GM21529 (cell line): ENCODE results near the gene RUSC1.
"Not testable (repeated sequence)": the region's sequence is repeated elsewhere in the genome, so short reads cannot be mapped to it uniquely, and the experiment has no call there.

Experiments
- ATAC-seq: cut with Tn5 transposase; IDR thresholded peaks from one replicate; pipeline ENCODE4 v1.9.1; 2021; ENCODE audit not compliant: unreplicated experiment

RUSC1 gene, protein sequence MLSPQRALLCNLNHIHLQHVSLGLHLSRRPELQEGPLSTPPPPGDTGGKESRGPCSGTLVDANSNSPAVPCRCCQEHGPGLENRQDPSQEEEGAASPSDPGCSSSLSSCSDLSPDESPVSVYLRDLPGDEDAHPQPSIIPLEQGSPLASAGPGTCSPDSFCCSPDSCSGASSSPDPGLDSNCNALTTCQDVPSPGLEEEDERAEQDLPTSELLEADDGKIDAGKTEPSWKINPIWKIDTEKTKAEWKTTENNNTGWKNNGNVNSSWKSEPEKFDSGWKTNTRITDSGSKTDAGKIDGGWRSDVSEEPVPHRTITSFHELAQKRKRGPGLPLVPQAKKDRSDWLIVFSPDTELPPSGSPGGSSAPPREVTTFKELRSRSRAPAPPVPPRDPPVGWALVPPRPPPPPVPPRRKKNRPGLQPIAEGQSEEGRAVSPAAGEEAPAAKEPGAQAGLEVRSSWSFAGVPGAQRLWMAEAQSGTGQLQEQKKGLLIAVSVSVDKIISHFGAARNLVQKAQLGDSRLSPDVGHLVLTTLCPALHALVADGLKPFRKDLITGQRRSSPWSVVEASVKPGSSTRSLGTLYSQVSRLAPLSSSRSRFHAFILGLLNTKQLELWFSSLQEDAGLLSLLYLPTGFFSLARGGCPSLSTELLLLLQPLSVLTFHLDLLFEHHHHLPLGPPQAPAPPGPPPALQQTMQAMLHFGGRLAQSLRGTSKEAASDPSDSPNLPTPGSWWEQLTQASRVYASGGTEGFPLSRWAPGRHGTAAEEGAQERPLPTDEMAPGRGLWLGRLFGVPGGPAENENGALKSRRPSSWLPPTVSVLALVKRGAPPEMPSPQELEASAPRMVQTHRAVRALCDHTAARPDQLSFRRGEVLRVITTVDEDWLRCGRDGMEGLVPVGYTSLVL

DNA sequence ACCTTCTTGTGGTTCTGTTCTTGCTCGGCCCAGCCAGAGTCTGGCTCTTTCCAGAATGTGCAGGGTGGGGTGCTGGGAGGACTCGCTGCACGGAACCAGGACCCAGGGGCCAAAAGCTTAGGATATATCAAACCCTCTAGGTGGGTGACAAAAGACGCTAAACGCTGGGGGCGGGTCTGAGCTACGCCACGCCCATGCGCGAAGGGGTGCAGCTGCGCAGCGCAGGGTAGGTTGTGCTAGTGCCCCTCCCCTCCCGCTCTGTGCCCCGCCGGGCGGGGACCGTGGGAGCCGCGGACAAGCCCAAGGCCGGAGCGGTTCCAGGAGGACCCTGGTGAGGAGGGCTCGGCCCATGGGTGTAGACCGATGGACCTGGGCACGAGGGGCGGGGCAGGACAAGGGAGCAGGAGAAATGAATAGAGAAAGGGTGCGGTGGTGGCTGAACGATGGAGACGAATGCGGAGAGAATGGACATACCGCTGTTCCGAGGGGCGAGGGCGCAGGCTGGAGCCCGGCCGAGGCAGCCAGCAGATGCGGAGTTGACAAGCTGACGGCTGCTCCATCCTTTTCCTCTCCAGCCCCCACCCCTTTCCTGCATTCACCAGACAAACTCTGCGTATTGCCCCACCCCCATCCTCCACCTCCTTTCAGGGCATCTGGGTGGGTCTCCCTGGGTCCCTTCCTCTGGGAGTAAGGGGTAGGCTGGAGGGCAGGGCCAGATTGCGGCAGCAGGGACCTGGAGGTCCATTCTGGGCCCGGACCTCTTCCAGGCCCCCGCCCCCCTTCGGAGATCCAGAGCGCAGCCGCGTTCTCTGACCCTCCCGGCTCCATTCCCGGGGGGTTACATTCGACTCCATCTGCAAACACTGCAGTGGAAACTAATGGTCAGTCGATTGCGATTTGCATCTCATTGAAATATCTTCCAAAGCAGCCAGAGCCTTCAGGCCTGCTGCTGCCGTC, at the start of gene RUSC1:
Gene RUSC1, plus strand, starts transcription at position 234 of the 957 bp plus-strand sequence. CDS start 880 bp downstream, outside the sequence.
- ATAC-seq, result no peak

DNA sequence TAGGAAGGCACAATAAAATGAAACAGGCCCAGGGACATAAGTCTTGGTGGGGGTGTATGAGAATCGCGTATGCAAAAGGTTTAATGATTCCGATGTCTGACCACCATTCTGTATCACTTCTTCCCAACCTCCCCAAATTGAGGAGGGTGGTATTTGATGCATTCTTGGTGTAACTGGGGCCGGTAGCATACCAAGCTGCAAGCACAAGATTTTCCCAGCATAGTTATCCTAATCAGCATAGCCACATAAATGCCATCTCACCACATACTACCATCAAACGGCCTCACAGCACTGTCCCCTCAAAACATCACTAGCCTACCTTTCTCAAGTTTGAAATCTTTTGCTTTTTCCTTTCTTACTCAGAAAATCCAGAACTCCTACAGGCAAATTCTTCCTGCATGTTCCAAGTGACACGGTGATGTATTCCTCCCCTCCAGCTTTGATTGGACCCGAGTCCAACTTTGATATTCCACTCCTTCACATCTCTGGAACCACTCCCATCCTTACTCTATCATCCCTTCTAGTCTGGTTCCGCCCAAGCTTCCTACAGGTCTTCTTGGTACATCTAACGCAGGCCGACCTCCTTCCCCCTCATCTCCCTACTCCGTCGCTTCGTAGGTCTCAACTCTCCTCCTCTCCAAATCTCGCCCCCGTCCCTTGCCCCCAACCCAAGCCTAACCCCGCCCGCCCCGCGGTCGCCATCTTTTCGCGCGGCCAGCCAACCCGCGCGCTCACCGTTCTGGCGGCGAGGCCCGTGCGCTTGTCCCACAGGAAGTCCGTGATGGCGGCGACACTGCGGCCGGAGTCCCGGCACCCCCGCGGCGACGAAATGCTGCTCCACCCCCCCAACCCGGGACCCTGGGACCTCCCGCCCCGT, 48.0 kb upstream of the RUSC1 start:
- peak; percentile 33 for ATAC-seq

DNA sequence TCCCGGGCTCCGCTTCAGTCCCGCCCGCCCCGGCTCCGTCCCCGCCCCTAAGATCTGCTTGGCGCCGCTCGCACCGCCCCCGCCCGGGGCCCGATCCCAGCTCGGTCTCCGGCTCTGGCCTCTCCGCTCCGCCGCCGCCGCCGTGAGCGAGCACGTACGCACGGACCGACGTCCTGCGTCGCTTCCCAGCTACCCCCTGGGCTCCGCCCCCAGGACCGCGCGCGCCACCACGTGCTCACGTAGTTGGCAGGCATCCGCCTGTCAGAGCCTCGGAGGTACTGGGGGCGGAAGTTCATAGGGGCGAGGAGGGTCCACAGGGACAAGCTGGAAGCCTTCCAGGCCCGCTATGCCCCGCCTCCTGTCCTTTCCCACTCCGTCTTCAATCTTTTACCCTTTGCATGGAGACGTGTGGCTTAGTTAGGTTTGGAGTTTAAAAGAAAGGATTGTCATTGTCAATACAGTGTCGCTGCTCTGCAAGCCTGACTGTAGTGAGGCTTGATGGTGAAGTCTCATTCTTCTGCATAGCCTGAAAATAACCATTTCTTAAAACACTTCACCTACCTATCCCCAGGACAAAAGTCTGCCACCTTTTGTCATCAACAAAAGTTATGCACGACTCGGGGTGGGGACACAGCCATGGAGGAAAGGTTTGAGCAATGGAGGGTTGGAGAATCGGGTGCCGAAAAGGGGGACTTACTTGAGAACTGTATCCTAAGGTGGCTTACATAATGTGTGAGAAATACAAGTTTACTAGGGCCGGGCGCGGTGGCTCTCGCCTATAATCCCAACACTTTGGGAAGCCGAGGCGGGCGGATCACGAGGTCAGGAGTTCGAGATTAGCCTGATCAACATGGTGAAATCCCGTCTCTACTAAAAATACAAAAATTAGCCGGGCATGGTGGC, 47.1 kb upstream of the RUSC1 start, which contains the start of gene CLK2:
Gene CLK2, minus strand, starts transcription at position 162 of the 903 bp plus-strand sequence. CDS start 2,527 bp downstream, outside the sequence.
- ATAC-seq, result peak; percentile 75

DNA sequence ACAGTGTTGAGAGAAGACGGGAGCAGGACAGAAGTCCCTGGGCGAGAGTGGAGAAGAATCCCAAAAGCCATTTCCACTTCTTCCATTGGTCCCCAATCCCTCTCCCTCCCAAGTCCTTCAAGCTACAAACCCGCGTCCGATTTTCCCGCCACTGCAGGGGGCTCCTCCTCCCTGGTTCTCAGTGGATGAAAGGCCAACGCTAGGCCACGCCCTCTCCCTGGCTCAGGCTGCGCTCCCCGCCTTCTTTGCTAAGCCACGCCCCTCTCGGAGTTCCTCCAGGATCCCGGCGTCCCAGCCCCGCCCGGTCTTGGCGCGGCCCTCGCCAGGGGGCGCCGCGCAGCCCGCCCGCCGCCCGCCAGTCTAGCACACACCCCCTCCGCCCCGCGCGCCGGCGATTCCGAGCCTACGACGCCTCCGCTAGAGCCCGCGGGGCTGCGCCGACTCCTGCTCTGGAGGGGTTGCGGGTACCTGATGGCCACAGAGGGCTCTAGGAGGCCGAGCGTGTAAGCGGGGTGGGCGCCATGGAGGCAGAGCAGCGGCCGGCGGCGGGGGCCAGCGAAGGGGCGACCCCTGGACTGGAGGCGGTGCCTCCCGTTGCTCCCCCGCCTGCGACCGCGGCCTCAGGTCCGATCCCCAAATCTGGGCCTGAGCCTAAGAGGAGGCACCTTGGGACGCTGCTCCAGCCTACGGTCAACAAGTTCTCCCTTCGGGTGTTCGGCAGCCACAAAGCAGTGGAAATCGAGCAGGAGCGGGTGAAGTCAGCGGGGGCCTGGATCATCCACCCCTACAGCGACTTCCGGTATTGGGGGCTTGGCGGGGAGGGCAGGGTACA, 43.4 kb upstream of the RUSC1 start, which contains the start of gene HCN3:
Gene HCN3, plus strand, starts transcription at position 394 of the 832 bp plus-strand sequence. Its CDS starts 128 bp downstream, at position 522.
- peak; percentile 60 for ATAC-seq

DNA sequence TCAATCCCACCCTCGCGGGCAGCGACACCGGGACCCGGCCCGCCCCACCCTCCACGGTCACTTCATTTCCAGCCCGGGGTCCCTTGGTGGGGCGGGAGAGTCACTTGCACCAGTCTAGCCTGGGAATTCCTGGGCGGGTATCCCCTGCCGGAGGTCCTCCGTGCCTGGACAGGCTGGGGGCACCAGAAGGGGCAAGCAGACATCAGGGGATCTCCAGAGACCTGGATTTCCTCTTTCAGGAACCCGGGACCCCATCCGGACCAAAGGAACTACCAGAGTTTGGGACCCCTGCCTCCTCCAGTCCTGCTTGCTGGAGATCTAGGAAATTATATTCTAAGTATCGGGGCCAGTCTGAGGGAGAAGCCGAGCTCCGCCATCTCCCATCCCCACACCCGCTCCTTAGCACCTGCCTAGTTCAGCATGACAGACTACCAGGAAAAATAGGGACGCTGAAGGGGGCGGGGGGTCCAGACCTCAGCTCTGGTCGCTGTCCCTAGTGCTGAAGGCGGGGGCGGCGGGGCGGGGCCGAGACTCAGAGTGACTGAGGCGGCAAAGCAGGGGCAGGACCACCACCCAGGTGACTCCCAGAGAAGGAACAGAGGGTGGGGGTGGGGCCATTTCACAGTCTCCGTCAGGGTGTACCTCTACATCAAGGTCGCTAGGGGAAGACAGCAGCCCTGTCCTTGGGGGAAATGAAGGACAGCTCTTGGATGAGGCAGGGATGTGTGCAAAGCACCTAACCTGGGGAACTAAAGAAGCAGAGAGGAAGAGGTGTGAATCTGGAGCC, 42.6 kb upstream of the RUSC1 start:
- ATAC-seq, result no peak

DNA sequence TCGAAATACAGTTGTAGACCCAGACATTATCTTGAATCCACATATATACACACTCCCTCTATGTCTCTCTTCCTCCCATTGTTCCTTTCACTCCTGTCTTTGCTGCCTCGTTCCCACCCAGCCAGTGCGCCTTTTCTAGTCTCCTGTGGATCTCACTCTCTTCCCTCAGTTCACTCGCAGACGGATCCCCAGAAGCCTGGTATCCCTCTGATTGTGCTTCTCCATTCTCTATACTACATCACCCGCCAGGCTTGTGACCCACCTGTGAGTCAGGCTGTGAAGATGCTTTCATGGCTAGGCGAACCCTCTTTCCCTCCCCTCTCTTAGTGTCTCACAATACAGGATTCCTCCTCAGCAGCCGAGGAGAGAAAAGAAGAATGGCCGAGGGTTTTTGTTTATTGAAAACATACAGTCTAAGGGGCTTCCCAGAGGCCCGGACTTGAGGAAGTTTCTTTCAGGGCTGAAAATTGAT, 42.0 kb upstream of the RUSC1 start:
- ATAC-seq, result no peak

DNA sequence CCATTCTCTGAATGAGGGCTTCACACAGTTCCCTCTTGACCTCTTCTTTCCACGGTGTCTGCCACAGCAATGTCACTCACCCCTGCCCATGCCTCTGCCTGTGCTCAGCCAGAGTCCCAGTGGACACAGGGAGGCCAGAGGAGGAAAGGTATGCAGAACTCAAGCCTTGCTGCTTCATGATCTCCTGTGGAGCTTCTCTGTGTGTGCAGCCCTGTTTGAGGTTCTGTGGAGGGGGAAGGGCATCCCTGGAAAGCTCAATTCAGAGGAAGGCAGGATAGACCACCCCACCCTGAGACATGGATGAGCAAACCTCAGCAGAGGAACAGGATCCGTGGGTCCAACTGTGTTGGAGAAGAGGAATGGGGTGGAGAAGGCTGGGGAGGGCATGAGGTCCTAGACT, 41.4 kb upstream of the RUSC1 start:
- no peak for ATAC-seq

DNA sequence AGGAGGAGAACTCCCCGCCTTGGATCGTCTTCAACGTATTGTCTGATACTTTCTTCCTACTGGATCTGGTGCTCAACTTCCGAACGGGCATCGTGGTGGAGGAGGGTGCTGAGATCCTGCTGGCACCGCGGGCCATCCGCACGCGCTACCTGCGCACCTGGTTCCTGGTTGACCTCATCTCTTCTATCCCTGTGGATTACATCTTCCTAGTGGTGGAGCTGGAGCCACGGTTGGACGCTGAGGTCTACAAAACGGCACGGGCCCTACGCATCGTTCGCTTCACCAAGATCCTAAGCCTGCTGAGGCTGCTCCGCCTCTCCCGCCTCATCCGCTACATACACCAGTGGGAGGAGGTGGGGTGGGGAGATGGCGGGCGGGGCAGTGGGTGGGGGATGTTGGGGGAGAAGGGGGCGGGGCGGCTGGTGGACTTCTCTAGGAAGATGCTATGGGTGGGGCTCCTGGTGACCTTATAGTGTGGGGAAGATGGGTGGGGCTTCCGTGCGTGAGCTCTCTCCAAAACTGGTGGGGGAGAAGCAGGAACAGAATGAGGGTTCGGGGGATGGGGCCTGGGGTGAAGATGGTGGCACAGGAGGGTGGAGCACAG, 38.1 kb upstream of the RUSC1 start:
- ATAC-seq, result no peak

DNA sequence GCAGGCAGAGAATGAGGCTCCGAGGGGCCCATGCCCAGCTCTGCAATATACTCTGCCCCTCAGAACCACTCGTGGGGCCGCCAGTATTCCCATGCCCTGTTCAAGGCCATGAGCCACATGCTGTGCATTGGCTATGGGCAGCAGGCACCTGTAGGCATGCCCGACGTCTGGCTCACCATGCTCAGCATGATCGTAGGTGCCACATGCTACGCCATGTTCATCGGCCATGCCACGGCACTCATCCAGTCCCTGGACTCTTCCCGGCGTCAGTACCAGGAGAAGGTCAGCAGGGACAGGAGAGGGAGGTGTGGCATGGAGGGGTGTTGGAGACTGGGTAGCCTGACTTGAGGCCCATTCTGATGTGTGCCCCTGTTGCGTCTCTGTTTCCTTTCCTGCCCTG, 36.2 kb upstream of the RUSC1 start:
- no peak for ATAC-seq

DNA sequence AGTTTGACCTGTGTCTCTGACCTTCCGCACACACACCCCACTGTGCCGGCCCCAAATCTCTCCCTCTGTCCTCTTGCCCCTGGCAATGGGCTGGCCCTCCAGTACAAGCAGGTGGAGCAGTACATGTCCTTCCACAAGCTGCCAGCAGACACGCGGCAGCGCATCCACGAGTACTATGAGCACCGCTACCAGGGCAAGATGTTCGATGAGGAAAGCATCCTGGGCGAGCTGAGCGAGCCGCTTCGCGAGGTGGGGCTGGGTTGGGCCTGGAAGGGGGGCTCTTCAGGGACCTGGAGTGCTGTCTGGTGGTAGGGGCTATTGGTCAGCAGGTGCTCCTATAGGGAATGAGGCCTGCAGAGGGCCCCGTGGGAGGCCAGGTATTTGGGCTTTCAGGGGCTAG, 35.6 kb upstream of the RUSC1 start:
- ATAC-seq, result no peak

DNA sequence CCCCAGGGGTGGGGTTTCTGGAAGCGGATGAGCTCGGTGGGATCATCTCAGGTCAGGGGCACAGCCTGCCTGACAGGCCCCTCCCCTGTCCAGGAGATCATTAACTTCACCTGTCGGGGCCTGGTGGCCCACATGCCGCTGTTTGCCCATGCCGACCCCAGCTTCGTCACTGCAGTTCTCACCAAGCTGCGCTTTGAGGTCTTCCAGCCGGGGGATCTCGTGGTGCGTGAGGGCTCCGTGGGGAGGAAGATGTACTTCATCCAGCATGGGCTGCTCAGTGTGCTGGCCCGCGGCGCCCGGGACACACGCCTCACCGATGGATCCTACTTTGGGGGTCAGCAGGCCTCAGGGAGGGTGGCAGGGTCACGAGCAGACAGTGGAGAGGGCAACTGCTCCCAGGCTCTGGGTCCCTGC, 35.1 kb upstream of the RUSC1 start:
- no peak for ATAC-seq

DNA sequence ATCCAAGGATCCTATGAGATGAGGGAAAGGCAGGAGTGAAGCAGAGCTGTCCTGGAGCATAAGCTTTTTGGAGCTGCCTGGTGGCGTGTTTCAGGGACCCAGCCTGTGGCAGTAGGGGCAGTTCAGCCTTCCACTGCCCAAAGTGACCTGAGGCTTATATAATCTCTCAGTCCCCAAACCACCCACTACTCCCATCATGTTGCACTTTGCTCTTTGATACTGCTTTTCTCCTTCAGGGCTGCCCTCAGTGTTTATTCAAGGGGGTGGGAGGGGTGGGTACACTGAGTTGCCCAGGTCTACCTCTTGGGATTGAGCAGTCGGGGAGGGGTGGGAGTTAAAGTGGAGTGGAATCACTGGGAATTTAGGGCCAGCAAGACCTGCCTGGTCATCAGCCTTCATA, 34.1 kb upstream of the RUSC1 start:
- no peak for ATAC-seq

DNA sequence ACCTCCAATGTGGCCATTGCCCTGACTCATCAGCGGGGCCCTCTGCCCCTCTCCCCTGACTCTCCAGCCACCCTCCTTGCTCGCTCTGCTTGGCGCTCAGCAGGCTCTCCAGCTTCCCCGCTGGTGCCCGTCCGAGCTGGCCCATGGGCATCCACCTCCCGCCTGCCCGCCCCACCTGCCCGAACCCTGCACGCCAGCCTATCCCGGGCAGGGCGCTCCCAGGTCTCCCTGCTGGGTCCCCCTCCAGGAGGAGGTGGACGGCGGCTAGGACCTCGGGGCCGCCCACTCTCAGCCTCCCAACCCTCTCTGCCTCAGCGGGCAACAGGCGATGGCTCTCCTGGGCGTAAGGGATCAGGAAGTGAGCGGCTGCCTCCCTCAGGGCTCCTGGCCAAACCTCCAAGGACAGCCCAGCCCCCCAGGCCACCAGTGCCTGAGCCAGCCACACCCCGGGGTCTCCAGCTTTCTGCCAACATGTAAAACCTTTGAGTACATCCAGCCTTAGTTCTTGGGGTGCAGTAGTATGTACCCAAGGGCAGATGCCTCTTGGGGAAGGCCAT, 32.6 kb upstream of the RUSC1 start:
- no peak for ATAC-seq

DNA sequence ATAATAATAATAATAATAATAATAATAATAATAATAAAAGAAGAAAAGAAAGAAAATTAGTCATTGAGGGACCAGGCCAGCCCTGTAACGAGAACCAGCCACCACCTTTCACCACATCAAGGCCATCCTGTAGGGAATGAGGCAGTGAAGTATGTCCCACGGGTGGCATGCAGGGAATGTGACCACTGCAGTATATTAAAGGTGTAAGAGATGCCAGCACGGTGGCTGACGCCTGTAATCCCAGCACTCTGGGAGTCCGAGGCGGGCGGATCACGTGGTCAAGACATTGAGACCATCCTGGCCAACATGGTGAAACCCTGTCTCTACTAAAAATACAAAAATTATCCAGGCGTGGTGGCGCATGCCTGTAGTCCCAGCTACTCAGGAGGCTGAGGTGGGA, 29.7 kb upstream of the RUSC1 start:
- not testable (repeated sequence) for ATAC-seq

DNA sequence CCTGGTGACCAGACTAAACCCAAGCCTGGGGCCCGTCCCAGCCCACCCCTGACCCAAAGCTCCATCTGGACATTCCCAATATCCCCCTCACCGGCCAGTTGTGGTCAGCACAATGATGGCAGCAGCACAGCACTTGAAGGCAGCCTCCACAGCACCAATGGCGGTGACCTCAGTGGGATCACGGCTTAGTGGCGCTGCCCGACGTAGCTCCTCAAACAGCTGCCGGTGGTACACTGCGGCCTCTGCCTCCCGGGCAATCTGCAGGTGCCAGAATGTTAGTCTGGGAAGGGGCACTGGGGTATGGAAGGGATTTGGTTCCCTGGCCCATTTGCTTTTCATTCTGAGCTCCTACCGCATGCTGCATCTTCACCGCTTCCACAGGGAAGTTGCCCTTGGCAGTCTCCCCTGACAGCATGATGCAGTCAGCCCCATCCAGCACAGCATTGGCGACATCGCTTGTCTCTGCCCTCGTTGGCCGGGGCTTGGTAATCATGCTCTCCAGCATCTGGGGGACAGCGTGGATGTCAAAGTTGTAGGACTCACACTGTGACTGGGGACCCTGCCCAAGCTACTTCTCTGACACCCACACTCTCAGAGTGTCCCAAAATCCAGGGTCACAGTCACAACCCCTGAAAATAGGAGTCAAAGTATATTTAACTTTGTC, 27.5 kb upstream of the RUSC1 start:
- no peak for ATAC-seq
